ENCODE measurements around the gene LNPK.
A peak's percentile ranks its signal among the peaks of the same experiment; 100 is the strongest.

GRCh38 chr2:176001916-176002687 lies at the start of gene LNPK:
- TF ChIP-seq CTCF (conservative IDR thresholded peaks at IDR 0.05; ENCODE audit: low read depth in 2 of 2), result 0 out of 4 replicates have a peak, but pooled peaks of 1 of the 2 experiments have one; percentile 10
- TF ChIP-seq POLR2AphosphoS5 (IDR thresholded peaks at IDR 0.05; ENCODE audit: low read depth), result peak; percentile 83
- TF ChIP-seq, protein P1, sequence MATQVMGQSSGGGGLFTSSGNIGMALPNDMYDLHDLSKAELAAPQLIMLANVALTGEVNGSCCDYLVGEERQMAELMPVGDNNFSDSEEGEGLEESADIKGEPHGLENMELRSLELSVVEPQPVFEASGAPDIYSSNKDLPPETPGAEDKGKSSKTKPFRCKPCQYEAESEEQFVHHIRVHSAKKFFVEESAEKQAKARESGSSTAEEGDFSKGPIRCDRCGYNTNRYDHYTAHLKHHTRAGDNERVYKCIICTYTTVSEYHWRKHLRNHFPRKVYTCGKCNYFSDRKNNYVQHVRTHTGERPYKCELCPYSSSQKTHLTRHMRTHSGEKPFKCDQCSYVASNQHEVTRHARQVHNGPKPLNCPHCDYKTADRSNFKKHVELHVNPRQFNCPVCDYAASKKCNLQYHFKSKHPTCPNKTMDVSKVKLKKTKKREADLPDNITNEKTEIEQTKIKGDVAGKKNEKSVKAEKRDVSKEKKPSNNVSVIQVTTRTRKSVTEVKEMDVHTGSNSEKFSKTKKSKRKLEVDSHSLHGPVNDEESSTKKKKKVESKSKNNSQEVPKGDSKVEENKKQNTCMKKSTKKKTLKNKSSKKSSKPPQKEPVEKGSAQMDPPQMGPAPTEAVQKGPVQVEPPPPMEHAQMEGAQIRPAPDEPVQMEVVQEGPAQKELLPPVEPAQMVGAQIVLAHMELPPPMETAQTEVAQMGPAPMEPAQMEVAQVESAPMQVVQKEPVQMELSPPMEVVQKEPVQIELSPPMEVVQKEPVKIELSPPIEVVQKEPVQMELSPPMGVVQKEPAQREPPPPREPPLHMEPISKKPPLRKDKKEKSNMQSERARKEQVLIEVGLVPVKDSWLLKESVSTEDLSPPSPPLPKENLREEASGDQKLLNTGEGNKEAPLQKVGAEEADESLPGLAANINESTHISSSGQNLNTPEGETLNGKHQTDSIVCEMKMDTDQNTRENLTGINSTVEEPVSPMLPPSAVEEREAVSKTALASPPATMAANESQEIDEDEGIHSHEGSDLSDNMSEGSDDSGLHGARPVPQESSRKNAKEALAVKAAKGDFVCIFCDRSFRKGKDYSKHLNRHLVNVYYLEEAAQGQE (IDR thresholded peaks at IDR 0.05; ENCODE audit: unreplicated experiment), result no peak
- TF ChIP-seq EZH2 (IDR thresholded peaks at IDR 0.05; ENCODE audit: low read depth, unreplicated experiment), result peak; percentile 56
- no peak for TF ChIP-seq EZH2phosphoT487 (IDR thresholded peaks at IDR 0.05; ENCODE audit: unreplicated experiment)
